Activated CD8-positive, alpha-beta T cell treated with anti-CD3 and anti-CD28 coated beads for 36 hours (primary cell): Measurements from ENCODE around the gene VAMP8. TPM values are rescaled to one million over a fixed set of nuclear protein-coding genes. Genes with fewer than 3 reads are reported as not detected.

Experiments
- ATAC-seq: fragments of 200-7000 bp; cut with Tn5 transposase; one replicate; pipeline ENCODE4 v1.10.0; 2021; ENCODE audit warnings: mild to moderate bottlenecking, moderate library complexity
- CTCF ChIA-PET: fragments of 350-600 bp; sonication (Branson Sonifier 250); formaldehyde crosslinking; loops from one replicate; lab custom pipeline; 2021; ENCODE audit warnings: antibody characterized with exemption; lab: Charles Lee
- POLR2A ChIA-PET: fragments of 350-600 bp; sonication (Branson Sonifier 250); formaldehyde crosslinking; loops from one replicate; lab custom pipeline; 2021; ENCODE audit warnings: antibody characterized with exemption; lab: Charles Lee
- DNase-seq: peaks from one replicate; pipeline ENCODE4 v3.0.0-alpha.2; 2020
- H3K27ac Mint-ChIP-seq: one replicate; pipeline ENCODE4 v1.8.0; 2021; ENCODE audit warnings: mild to moderate bottlenecking, mixed read lengths
- H3K27me3 Mint-ChIP-seq: one replicate; pipeline ENCODE4 v1.8.0; 2021; ENCODE audit warnings: mixed read lengths
- H3K36me3 Mint-ChIP-seq: one replicate; pipeline ENCODE4 v1.8.0; 2021; ENCODE audit warnings: low read depth, mixed read lengths
- H3K4me1 Mint-ChIP-seq: one replicate; pipeline ENCODE4 v1.8.0; 2021; ENCODE audit warnings: low read depth, mixed read lengths
- H3K4me3 Mint-ChIP-seq: one replicate; pipeline ENCODE4 v1.8.0; 2021; ENCODE audit warnings: mild to moderate bottlenecking, moderate library complexity, mixed read lengths
- H3K9me3 Mint-ChIP-seq: one replicate; pipeline ENCODE4 v1.8.0; 2021; ENCODE audit warnings: mixed read lengths
- CTCF ChIP-seq: fragments of 200-600 bp; IDR thresholded peaks from one replicate; pipeline ENCODE4 v1.8.0; 2022; ENCODE audit warnings: antibody characterized with exemption, mild to moderate bottlenecking
- intact Hi-C: fragments of 100-400 bp; cut with micrococcal nuclease; formaldehyde crosslinking; loops from one replicate; pipeline ENCODE4 v1.10.0; 2022
- total RNA-seq, 2 experiments: library from RNA; stranded (reverse); gene quantifications; one replicate each; pipeline ENCODE4 v1.2.3, GENCODE V29; 2021

The VAMP8 gene
- total RNA-seq, 2 experiments from 2014 or later: 84.5 to 91.1 TPM

- TF ChIP-seq CTCF: no peak
- H3K36me3 Mint-ChIP-seq: peaks cover 29% of the 10 kb centered on the region
- DNase-seq: no peak
- no peaks in the 10 kb centered on the region for H3K9me3 Mint-ChIP-seq
- ChIA-PET CTCF (interaction anchor here (0.8 to 7.7 kb wide), 8 partner anchors 45 to 249 kb away, joined by 3 to 221 read pairs (median 4); partner anchors contain the start of gene SH2D6), POLR2A (interaction anchor here (0.9 to 23.8 kb wide), 4 partner anchors 4 to 135 kb away, joined by 3 to 467 read pairs (median 399); partner anchors contain the start of genes CAPG, GGCX, MAT2A and SH2D6)
- intact Hi-C loops: loop anchor here (10.0 kb wide), 1 partner anchor 224 kb away; the partner anchor contains the start of gene TGOLN2
- ATAC-seq: no peak
- no peak overlapping the region for H3K4me3 Mint-ChIP-seq
- no peak overlapping the region for H3K27ac Mint-ChIP-seq
- H3K4me1 Mint-ChIP-seq: peaks cover 3% of the 10 kb centered on the region
- no peaks in the 10 kb centered on the region for H3K27me3 Mint-ChIP-seq
These were observed 28.3 kb upstream of the VAMP8 start for GRCh38 chr2:85549095-85549494.

GRCh38 chr2:85549826-85550225 lies 27.6 kb upstream of the VAMP8 start:
- ChIA-PET CTCF (interaction anchor here (1.0 to 7.7 kb wide), 11 partner anchors 9 to 251 kb away, joined by 3 to 221 read pairs (median 8); partner anchors contain the start of genes GGCX, MAT2A and SH2D6), POLR2A (interaction anchor here (0.9 to 23.8 kb wide), 6 partner anchors 5 to 196 kb away, joined by 3 to 467 read pairs (median 168); partner anchors contain the start of genes CAPG, ELMOD3, GGCX and MAT2A)
- Mint-ChIP-seq H3K9me3 (no peaks in the 10 kb centered on the region), H3K36me3 (peaks cover 24% of the 10 kb centered on the region), H3K4me3 (no peak overlapping the region), H3K27me3 (no peaks in the 10 kb centered on the region), H3K27ac (no peak overlapping the region), H3K4me1 (no peaks in the 10 kb centered on the region)
- intact Hi-C loops: loop anchor here (10.0 kb wide), 1 partner anchor 225 kb away; the partner anchor contains the start of gene TGOLN2
- TF ChIP-seq CTCF: no peak
- DNase-seq: no peak
- ATAC-seq: no peak

- POLR2A ChIA-PET: interaction anchor here (0.6 to 23.8 kb wide), 10 partner anchors 6 to 196 kb away, joined by 3 to 467 read pairs (median 4); partner anchors contain the start of genes CAPG, ELMOD3, GGCX and MAT2A
- ATAC-seq (no peak), DNase-seq (no peak)
- H3K27me3 Mint-ChIP-seq: no peaks in the 10 kb centered on the region
- H3K4me3 Mint-ChIP-seq: no peak overlapping the region
- H3K4me1 Mint-ChIP-seq: no peaks in the 10 kb centered on the region
- CTCF ChIA-PET: interaction anchor here (0.8 to 7.7 kb wide), 18 partner anchors 8 to 251 kb away, joined by 3 to 221 read pairs (median 10); partner anchors contain the start of genes GGCX, MAT2A, SH2D6 and TGOLN2
- no peak overlapping the region for H3K27ac Mint-ChIP-seq
- intact Hi-C loops: no loop called here
- no peaks in the 10 kb centered on the region for H3K9me3 Mint-ChIP-seq
- no peak for TF ChIP-seq CTCF
- H3K36me3 Mint-ChIP-seq: peaks cover 18% of the 10 kb centered on the region
These were observed 26.9 kb upstream of the VAMP8 start for GRCh38 chr2:85550486-85550885.

- TF ChIP-seq CTCF: peak; percentile 91
- Mint-ChIP-seq H3K36me3 (peaks cover 13% of the 10 kb centered on the region), H3K4me1 (no peaks in the 10 kb centered on the region), H3K27ac (no peak overlapping the region), H3K4me3 (no peak overlapping the region), H3K27me3 (no peaks in the 10 kb centered on the region), H3K9me3 (no peaks in the 10 kb centered on the region)
- peak; percentile 92 for DNase-seq
- intact Hi-C loops: loop anchor here (1.0 kb wide), 2 partner anchors 132 to 161 kb away; no protein-coding TSS in a partner anchor
- POLR2A ChIA-PET: interaction anchor here (1.0 to 23.8 kb wide), 6 partner anchors 5 to 162 kb away, joined by 3 to 467 read pairs (median 167); partner anchors contain the start of genes CAPG, GGCX, MAT2A and SH2D6
- peak; percentile 96 for ATAC-seq
- CTCF ChIA-PET: interaction anchor here (0.7 to 7.7 kb wide), 40 partner anchors 7 to 255 kb away, joined by 3 to 221 read pairs (median 8); partner anchors contain the start of genes ELMOD3, GGCX, MAT2A and RETSAT
These were observed 25.4 kb upstream of the VAMP8 start for GRCh38 chr2:85551698-85552678.
